HAP-1 (cell line): ENCODE measurements around the gene TMEM81.

Source experiments
- DNase-seq, 2 experiments: peaks; one replicate each; pipeline ENCODE4 v3.0.0-alpha.2; 2016 to 2020; ENCODE audit warnings: low spot score in 2 of 2
- H3K27me3 ChIP-seq: fragments of 250-450 bp; sonication (Bioruptor Pico); 2 replicates; pipeline ENCODE4 v1.5.1; 2020; ENCODE audit warnings: low read depth, mild to moderate bottlenecking, moderate library complexity
- H3K36me3 ChIP-seq: fragments of 250-450 bp; sonication (Bioruptor Pico); replicated peaks from 2 replicates; pipeline ENCODE4 v1.5.1; 2020; ENCODE audit warnings: mild to moderate bottlenecking
- H3K4me1 ChIP-seq: fragments of 250-450 bp; sonication (Bioruptor Pico); 2 replicates; pipeline ENCODE4 v1.5.1; 2020; ENCODE audit warnings: mild to moderate bottlenecking
- H3K4me3 ChIP-seq: fragments of 250-450 bp; sonication (Bioruptor Pico); 2 replicates; pipeline ENCODE4 v1.5.1; 2020; ENCODE audit warnings: mild to moderate bottlenecking, moderate library complexity
- H3K9me3 ChIP-seq: fragments of 250-450 bp; sonication (Bioruptor Pico); 2 replicates; pipeline ENCODE4 v1.5.1; 2020; ENCODE audit warnings: mild to moderate bottlenecking, moderate library complexity
- in situ Hi-C: fragments of 300-500 bp; cut with MboI; formaldehyde crosslinking; loops from 3 replicates; pipeline ENCODE4 v1.14.3; 2020; ENCODE audit warnings: low sequenced_read_pairs, inconsistent platforms, mixed read lengths

The TMEM81 gene

GRCh38 chr1:205102404-205102803 lies 18.1 kb upstream of the TMEM81 start:
- Histone ChIP-seq H3K36me3 (peaks cover 72% of the 10 kb centered on the region), H3K9me3 (no peaks in the 10 kb centered on the region), H3K4me1 (no peaks in the 10 kb centered on the region), H3K27me3 (no peaks in the 10 kb centered on the region), H3K4me3 (no peak overlapping the region)
- DNase-seq = no peak
- in situ Hi-C loops = no loop called here

- H3K27me3 ChIP-seq = no peaks in the 10 kb centered on the region
- H3K36me3 ChIP-seq = peaks cover 87% of the 10 kb centered on the region
- no peak overlapping the region for H3K4me3 ChIP-seq
- no peaks in the 10 kb centered on the region for H3K4me1 ChIP-seq
- in situ Hi-C loops = no loop called here
- no peak for DNase-seq
- no peaks in the 10 kb centered on the region for H3K9me3 ChIP-seq
Measured at GRCh38 chr1:205098242-205098641, 14.0 kb upstream of the TMEM81 start.

- DNase-seq = no peak
- Histone ChIP-seq H3K4me1 (no peaks in the 10 kb centered on the region), H3K4me3 (no peak overlapping the region), H3K27me3 (no peaks in the 10 kb centered on the region), H3K36me3 (peaks cover 76% of the 10 kb centered on the region), H3K9me3 (no peaks in the 10 kb centered on the region)
- in situ Hi-C loops = no loop called here
Measured at GRCh38 chr1:205095422-205095821, 11.2 kb upstream of the TMEM81 start.

- no peak for DNase-seq
- H3K9me3 ChIP-seq = no peaks in the 10 kb centered on the region
- H3K36me3 ChIP-seq = peaks cover 61% of the 10 kb centered on the region
- H3K4me1 ChIP-seq = no peaks in the 10 kb centered on the region
- in situ Hi-C loops = no loop called here
- H3K27me3 ChIP-seq = no peaks in the 10 kb centered on the region
- H3K4me3 ChIP-seq = no peak overlapping the region
Measured at GRCh38 chr1:205091043-205091740, 6.9 kb upstream of the TMEM81 start.

GRCh38 chr1:205088341-205088740 lies 4.1 kb upstream of the TMEM81 start:
- Histone ChIP-seq H3K27me3 (no peaks in the 10 kb centered on the region), H3K36me3 (peaks cover 48% of the 10 kb centered on the region), H3K9me3 (no peaks in the 10 kb centered on the region), H3K4me1 (no peaks in the 10 kb centered on the region), H3K4me3 (no peak overlapping the region)
- no peak for DNase-seq
- in situ Hi-C loops = no loop called here

- in situ Hi-C loops = no loop called here
- peaks cover 14% of the 10 kb centered on the region for H3K36me3 ChIP-seq
- no peak for DNase-seq
- H3K9me3 ChIP-seq = no peaks in the 10 kb centered on the region
- H3K4me3 ChIP-seq = no peak overlapping the region
- H3K27me3 ChIP-seq = no peaks in the 10 kb centered on the region
- H3K4me1 ChIP-seq = no peaks in the 10 kb centered on the region
Measured at GRCh38 chr1:205082431-205082830, 1.8 kb downstream of the TMEM81 start.

GRCh38 chr1:205077934-205078311 lies 6.3 kb downstream of the TMEM81 start:
- Histone ChIP-seq H3K4me3 (no peak overlapping the region), H3K4me1 (no peaks in the 10 kb centered on the region), H3K36me3 (no peaks in the 10 kb centered on the region), H3K27me3 (no peaks in the 10 kb centered on the region), H3K9me3 (no peaks in the 10 kb centered on the region)
- no peak for DNase-seq
- in situ Hi-C loops = no loop called here

GRCh38 chr1:205077158-205077933 lies 6.9 kb downstream of the TMEM81 start:
- Histone ChIP-seq H3K27me3 (no peaks in the 10 kb centered on the region), H3K9me3 (no peaks in the 10 kb centered on the region), H3K36me3 (no peaks in the 10 kb centered on the region), H3K4me3 (no peak overlapping the region), H3K4me1 (no peaks in the 10 kb centered on the region)
- DNase-seq = no peak
- in situ Hi-C loops = no loop called here

GRCh38 chr1:205076245-205076761 lies 8.0 kb downstream of the TMEM81 start:
- no peak for DNase-seq

GRCh38 chr1:205075642-205076155 lies 8.6 kb downstream of the TMEM81 start:
- Histone ChIP-seq H3K27me3 (no peaks in the 10 kb centered on the region), H3K9me3 (no peaks in the 10 kb centered on the region), H3K4me1 (no peaks in the 10 kb centered on the region), H3K36me3 (no peaks in the 10 kb centered on the region), H3K4me3 (no peak overlapping the region)
- no peak for DNase-seq
- in situ Hi-C loops = no loop called here

More at GRCh38 chr1:205076245-205076761, 8.0 kb downstream of the TMEM81 start:
- H3K4me1 ChIP-seq = no peaks in the 10 kb centered on the region
- no peak overlapping the region for H3K4me3 ChIP-seq
- in situ Hi-C loops = no loop called here
- H3K27me3 ChIP-seq = no peaks in the 10 kb centered on the region
- H3K36me3 ChIP-seq = no peaks in the 10 kb centered on the region
- no peaks in the 10 kb centered on the region for H3K9me3 ChIP-seq

- in situ Hi-C loops = no loop called here
- Histone ChIP-seq H3K27me3 (no peaks in the 10 kb centered on the region), H3K9me3 (no peaks in the 10 kb centered on the region), H3K4me1 (no peaks in the 10 kb centered on the region), H3K36me3 (no peaks in the 10 kb centered on the region), H3K4me3 (no peak overlapping the region)
- no peak for DNase-seq
Measured at GRCh38 chr1:205074513-205074912, 9.7 kb downstream of the TMEM81 start.

- Histone ChIP-seq H3K4me1 (no peaks in the 10 kb centered on the region), H3K4me3 (no peak overlapping the region), H3K36me3 (no peaks in the 10 kb centered on the region), H3K9me3 (no peaks in the 10 kb centered on the region), H3K27me3 (no peaks in the 10 kb centered on the region)
- no peak for DNase-seq
- in situ Hi-C loops = no loop called here
Measured at GRCh38 chr1:205074084-205074483, 10.2 kb downstream of the TMEM81 start.

- H3K36me3 ChIP-seq = no peaks in the 10 kb centered on the region
- no peaks in the 10 kb centered on the region for H3K9me3 ChIP-seq
- DNase-seq = no peak
- no peak overlapping the region for H3K4me3 ChIP-seq
- no peaks in the 10 kb centered on the region for H3K4me1 ChIP-seq
- no peaks in the 10 kb centered on the region for H3K27me3 ChIP-seq
- in situ Hi-C loops = no loop called here
Measured at GRCh38 chr1:205073511-205073910, 10.7 kb downstream of the TMEM81 start.

- Histone ChIP-seq H3K36me3 (no peaks in the 10 kb centered on the region), H3K27me3 (no peaks in the 10 kb centered on the region), H3K9me3 (no peaks in the 10 kb centered on the region), H3K4me3 (no peak overlapping the region), H3K4me1 (no peaks in the 10 kb centered on the region)
- in situ Hi-C loops = no loop called here
- DNase-seq = no peak
Measured at GRCh38 chr1:205072881-205073280, 11.4 kb downstream of the TMEM81 start.
